ENCODE results near the gene MUC6. TPM values are rescaled to one million over a fixed set of nuclear protein-coding genes. Genes with fewer than 3 reads are reported as not detected.

MUC6 gene
- total and polyA plus RNA-seq, 10 of the 15 experiments (the other 5 are each of a cell fraction or from before 2014, with no cell fraction given), result 0.03 TPM; not detected in 8

GRCh38 chr11:1044160-1044559 is 7.6 kb upstream of the MUC6 start:
- TF ChIP-seq TBL1XR1 (IDR thresholded peaks at IDR 0.05; ENCODE audit: low read depth, low read length) (no peak), HDAC6 (IDR thresholded peaks at IDR 0.05; ENCODE audit: unreplicated experiment) (no peak), DPF2 (IDR thresholded peaks at IDR 0.05) (no peak), ZNF274 (IDR thresholded peaks at IDR 0.05; ENCODE audit: insufficient read depth, insufficient read length) (no peak), ZNF687 (IDR thresholded peaks at IDR 0.05) (no peak), TCF12 (IDR thresholded peaks at IDR 0.05; ENCODE audit: low read depth, low read length) (no peak)
- Histone ChIP-seq H3K9me3 (replicated peaks; ENCODE audit: control insufficient read depth, insufficient read depth, low read length) (no peaks in the 10 kb centered on the region), H3K27ac (ENCODE audit: control insufficient read depth, insufficient read depth) (no peak overlapping the region), H3K4me1 (ENCODE audit: control insufficient read depth, insufficient read depth, low read length) (no peaks in the 10 kb centered on the region), H3K4me2 (ENCODE audit: control insufficient read depth, insufficient read depth) (no peak overlapping the region), H4K20me1 (ENCODE audit: control insufficient read depth, insufficient read depth) (no peaks in the 10 kb centered on the region), H2AFZ (ENCODE audit: control insufficient read depth, low read depth, low read length) (no peak overlapping the region), H3K36me3 (ENCODE audit: control insufficient read depth in 2 of 2, insufficient read depth in 2 of 2, low read length in 1 of 2) (no peaks in the 10 kb centered on the region), H3K9ac (ENCODE audit: control insufficient read depth, insufficient read depth, low read length) (no peak overlapping the region), H3K79me2 (ENCODE audit: control insufficient read depth, insufficient read depth, low read length) (no peaks in the 10 kb centered on the region), H3K27me3 (replicated peaks in 1 of 2; ENCODE audit: control insufficient read depth in 2 of 2, insufficient read depth in 2 of 2, low read length in 1 of 2) (no peaks in the 10 kb centered on the region), H3K4me3 (no peak overlapping the region)
- intact Hi-C loops (cut with micrococcal nuclease; ENCODE audit: unreplicated experiment) (no loop called here), in situ Hi-C loops (cut with MboI) (no loop called here)
- DNase-seq (ENCODE audit: low read depth, low spot score), result no peak
- WGBS (ENCODE audit: insufficient coverage, insufficient replicate concordance, low lambda C conversion rate, missing lambda C conversion rate), result 28% methylated on average over 3 of the region's 6 CpGs
- ChIA-PET SMC1A (ENCODE audit: uncharacterized antibody, unreplicated experiment) (no interaction called here), RAD21 (ENCODE audit: unreplicated experiment) (no interaction called here), POLR2A (no interaction called here), CTCF (no interaction called here)
- no peak for FAIRE-seq
- no peak for ATAC-seq
- no TSS peak for BruUV-seq (replicated peaks)
